Stimulated activated CD8-positive, alpha-beta memory T cell treated with anti-CD3 and anti-CD28 coated beads, Interleukin-15, amount 100 ng/mL, for 1 hour (primary cell): ENCODE measurements around the gene SOWAHB.

ENCODE experiments used
- DNase-seq: peaks from one replicate; pipeline ENCODE4 v3.0.0-alpha.2; 2020; ENCODE audit warnings: low read depth

SOWAHB gene

GRCh38 chr4:76897536-76898384 is at the start of gene SOWAHB:
TSS of gene SOWAHB (minus strand) at chr4:76898144. CDS start at chr4:76897849, 295 bp downstream.
- DNase-seq: no peak

- DNase-seq: no peak
These were observed 49.4 kb upstream of the SOWAHB start for GRCh38 chr4:76947369-76947768.

- no peak for DNase-seq
These were observed 45.8 kb upstream of the SOWAHB start for GRCh38 chr4:76943790-76944189.

- DNase-seq: no peak
These were observed 45.2 kb upstream of the SOWAHB start for GRCh38 chr4:76943129-76943620.

GRCh38 chr4:76939184-76939583 is 41.2 kb upstream of the SOWAHB start:
- DNase-seq: no peak

- no peak for DNase-seq
These were observed 33.8 kb upstream of the SOWAHB start for GRCh38 chr4:76931576-76932276.

GRCh38 chr4:76931087-76931486 is 33.1 kb upstream of the SOWAHB start:
- no peak for DNase-seq

GRCh38 chr4:76930685-76931084 is 32.7 kb upstream of the SOWAHB start:
- DNase-seq: no peak

GRCh38 chr4:76926841-76927240 is 28.9 kb upstream of the SOWAHB start:
- DNase-seq: no peak

GRCh38 chr4:76923619-76924357 is 25.8 kb upstream of the SOWAHB start:
- no peak for DNase-seq

- DNase-seq: no peak
These were observed 22.8 kb upstream of the SOWAHB start for GRCh38 chr4:76920715-76921114.

GRCh38 chr4:76909711-76910110 is 11.8 kb upstream of the SOWAHB start:
- DNase-seq: no peak

- DNase-seq: no peak
These were observed 7.6 kb upstream of the SOWAHB start for GRCh38 chr4:76905521-76905920.

- DNase-seq: no peak
These were observed 6.8 kb upstream of the SOWAHB start for GRCh38 chr4:76904646-76905190.

GRCh38 chr4:76902233-76902890 is 4.4 kb upstream of the SOWAHB start:
- DNase-seq: no peak

- no peak for DNase-seq
These were observed 1.2 kb upstream of the SOWAHB start for GRCh38 chr4:76898949-76899645.

GRCh38 chr4:76898385-76898692 is 395 bp upstream of the SOWAHB start:
- no peak for DNase-seq

- no peak for DNase-seq
These were observed 1.1 kb downstream of the SOWAHB start for GRCh38 chr4:76896614-76897535.

GRCh38 chr4:76896048-76896447 is 1.9 kb downstream of the SOWAHB start:
- no peak for DNase-seq

GRCh38 chr4:76895619-76896018 is 2.3 kb downstream of the SOWAHB start:
- no peak for DNase-seq
